ENCODE data around the gene TFF3.
A peak's percentile ranks its signal among the peaks of the same experiment; 100 is the strongest.

The TFF3 gene

DNA sequence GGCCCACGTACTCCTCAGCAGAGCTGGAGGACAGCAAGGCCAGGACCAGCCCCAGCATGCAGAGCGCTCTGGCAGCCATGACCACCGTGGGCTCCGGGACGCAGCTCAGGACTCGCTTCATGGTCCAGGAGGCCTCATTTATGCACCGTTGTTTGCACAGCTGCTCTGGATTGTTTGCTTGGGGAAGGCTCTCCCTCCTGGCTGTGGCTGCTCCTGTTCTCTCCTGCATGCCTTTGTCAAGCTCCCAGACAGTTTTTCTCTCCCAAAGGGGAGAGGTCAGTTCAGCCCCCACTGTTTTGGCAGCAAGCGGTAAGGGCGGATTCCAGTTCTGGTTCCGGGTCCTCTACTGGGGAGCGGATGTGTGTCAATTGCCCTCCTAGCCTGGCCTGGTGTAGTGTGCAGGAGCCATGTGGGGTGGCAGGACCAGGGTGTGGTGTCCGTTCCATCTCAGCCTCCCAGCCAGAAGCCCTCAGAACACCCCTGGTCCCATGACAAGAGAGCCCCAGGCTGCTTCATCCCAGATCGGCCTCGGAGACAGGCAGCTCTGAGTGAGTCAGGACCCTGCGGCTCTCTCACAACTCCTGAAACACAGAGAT, at the start of gene TFF3:
Gene TFF3, minus strand, starts transcription at position 114 of the 596 bp plus-strand sequence. Its CDS starts 35 bp downstream, at position 79.
- DNase-seq = peak; percentile 93

DNA sequence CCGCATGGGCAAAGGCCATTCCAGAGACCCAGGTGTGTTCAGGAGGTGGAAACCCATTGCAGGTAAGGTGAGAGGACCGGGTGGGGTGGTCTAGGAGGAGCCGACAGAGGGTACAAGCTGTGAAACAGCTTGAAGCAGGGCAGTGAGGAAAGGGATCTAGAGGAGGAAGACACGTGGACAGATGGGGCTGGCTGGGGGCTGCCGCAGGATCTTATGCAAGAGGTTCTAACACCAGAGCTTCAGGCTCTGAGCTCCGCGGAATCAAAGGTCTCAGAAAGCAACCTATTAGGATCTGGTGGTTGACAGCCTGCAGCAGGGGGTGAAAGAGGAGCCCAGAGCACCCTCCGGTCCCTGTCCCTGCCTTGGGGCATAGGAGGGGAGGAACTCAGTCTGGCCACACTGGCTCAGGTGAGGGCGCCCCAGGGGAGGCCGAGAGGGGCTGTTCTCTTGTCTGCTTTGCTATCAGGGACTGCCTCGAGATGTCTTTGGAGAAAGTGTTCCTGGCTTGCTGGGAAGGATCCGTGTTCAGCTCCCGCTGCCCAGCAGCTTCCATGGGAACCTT, 49.2 kb upstream of the TFF3 start:
- DNase-seq = no peak

DNA sequence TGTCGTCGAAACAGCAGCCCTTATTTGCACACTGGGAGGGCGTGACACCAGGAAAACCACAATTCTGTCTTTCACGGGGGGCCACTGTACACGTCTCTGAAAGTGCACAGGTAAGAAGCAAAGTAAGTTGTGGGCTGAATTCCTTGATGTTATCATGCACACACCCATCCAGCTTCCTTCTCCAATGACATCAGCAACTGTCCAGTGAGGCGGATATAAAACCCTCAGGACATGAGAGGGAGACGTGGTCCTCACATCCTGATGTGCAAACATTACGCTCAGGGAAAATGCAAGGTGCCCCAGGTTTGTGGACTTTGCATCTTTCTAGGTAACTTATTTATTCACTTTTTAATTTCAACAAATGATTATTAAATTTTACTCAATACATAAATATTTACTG, 48.1 kb upstream of the TFF3 start:
- DNase-seq = no peak

- DNase-seq = no peak
Measured at GRCh38 chr21:42362700-42363099, 47.5 kb upstream of the TFF3 start.

DNA sequence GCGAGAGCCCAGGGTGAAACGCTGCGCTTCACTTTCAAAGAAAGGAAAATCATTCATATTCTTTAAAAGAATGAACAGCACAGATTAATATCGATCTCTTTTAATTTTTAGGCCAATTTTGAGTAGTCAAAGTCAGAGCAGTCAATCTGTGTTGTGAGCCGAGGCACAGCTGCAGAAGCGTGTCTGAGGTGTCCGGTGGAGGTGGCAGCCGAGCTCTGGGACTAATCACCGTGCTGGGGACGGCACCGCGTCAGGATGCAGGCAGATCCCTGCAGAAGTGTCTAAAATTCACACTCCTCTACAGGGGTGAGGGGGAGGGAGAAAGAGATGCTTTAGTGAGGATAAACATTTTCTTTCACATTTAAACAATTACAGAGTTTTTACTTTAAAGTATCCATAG, 47.0 kb upstream of the TFF3 start:
- DNase-seq = no peak

GRCh38 chr21:42361286-42361685, 46.1 kb upstream of the TFF3 start:
- DNase-seq = no peak

DNA sequence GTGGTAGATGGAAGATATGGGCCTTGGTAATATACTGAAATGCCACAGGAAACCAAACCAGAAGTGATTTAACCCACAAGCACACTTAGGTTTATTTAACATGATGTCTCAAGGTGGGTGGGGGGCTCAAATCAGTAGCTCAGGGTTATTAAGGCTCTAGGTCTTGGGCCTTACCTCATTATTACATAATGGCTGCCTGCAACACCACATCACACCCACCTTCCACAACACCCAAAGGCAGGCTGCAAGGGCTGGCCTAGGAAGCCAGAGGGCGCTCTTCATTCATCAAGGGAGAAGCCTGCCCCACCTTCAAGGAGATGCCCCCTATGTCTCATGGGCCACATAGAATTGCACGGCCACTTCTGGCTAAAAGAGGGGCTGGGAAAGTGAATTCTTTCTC, 45.1 kb upstream of the TFF3 start:
- no peak for DNase-seq

- DNase-seq = no peak
Measured at GRCh38 chr21:42358937-42359336, 43.7 kb upstream of the TFF3 start.

- DNase-seq = no peak
Measured at GRCh38 chr21:42358261-42358660, 43.1 kb upstream of the TFF3 start.

DNA sequence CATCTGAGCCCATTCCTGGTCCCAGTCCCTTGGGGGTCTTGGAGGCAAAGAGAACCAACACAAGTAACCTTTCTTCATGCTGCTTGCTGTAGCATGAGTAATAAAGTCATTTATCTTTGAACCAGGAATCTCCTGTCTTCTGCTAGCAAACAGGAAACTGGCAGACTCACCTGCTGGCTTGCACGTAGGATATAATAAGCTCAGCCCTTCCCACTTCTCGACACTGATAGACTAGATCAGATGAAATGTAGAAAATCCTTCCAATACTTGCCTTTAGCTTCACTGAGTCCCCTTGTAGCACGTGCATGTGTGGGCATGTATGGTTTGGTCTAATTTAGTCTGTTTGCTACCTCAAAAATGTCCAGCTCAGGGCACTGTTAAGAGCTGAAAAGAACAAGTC, 42.1 kb upstream of the TFF3 start:
- no peak for DNase-seq

- no peak for DNase-seq
Measured at GRCh38 chr21:42356650-42357049, 41.4 kb upstream of the TFF3 start.

DNA sequence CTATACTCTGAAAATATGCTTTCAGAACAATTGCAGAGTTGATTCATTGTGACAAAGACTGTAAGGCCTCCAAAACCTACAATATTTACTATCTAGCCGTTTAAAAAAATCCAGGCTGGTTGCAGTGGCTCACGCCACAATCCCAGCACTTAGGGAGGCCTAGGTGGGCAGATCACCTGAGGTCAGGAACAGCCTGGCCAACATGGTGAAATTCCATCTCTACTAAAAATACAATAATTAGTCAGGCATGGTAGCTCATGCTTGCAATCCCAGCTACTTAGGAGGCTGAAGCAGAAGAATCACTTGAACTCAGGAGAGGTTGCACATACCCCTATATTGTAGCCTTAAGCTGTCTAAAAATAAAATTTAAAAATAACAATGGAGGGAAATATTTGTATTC, 40.8 kb upstream of the TFF3 start:
- DNase-seq = no peak

GRCh38 chr21:42353623-42354022, 38.4 kb upstream of the TFF3 start:
- DNase-seq = no peak

DNA sequence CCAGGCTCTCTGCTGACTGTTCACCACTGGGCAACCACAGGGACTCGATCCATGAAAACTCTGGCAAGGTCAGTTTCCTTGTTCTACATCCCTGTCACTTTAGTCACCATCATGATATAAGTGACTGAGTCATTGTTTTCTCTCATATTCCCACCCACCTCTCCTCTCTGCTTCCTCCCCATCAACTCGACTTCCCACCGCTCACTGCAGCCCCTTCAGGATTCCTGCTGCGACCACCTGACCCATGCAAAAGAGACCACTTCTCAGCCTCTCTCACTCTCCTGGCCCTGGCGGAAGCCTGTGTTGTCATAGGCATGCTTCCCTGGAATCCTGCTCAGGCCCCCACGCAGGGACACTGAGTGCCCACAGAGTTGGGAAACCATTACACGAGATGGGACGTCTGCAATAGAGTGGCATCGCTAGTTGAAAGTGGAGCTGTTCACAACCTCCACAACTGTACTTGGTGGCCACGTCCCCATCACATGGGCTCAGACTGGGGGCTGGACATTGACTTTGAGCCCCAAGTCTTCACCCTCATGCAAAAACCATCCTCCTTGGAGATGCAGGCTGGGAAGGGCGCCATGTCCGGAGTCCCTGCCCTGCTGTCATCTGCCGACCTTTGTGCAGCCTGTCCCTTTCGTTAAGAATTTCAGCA, 37.4 kb upstream of the TFF3 start:
- no peak for DNase-seq

- no peak for DNase-seq
Measured at GRCh38 chr21:42351626-42352440, 36.6 kb upstream of the TFF3 start.

GRCh38 chr21:42350927-42351426, 35.8 kb upstream of the TFF3 start, which contains the start of gene TFF2:
Gene TFF2 (minus strand): TSS chr21:42350994. CDS start chr21:42350957, 37 bp downstream.
- no peak for DNase-seq

- DNase-seq = no peak
Measured at GRCh38 chr21:42350318-42350910, 35.2 kb upstream of the TFF3 start.

DNA sequence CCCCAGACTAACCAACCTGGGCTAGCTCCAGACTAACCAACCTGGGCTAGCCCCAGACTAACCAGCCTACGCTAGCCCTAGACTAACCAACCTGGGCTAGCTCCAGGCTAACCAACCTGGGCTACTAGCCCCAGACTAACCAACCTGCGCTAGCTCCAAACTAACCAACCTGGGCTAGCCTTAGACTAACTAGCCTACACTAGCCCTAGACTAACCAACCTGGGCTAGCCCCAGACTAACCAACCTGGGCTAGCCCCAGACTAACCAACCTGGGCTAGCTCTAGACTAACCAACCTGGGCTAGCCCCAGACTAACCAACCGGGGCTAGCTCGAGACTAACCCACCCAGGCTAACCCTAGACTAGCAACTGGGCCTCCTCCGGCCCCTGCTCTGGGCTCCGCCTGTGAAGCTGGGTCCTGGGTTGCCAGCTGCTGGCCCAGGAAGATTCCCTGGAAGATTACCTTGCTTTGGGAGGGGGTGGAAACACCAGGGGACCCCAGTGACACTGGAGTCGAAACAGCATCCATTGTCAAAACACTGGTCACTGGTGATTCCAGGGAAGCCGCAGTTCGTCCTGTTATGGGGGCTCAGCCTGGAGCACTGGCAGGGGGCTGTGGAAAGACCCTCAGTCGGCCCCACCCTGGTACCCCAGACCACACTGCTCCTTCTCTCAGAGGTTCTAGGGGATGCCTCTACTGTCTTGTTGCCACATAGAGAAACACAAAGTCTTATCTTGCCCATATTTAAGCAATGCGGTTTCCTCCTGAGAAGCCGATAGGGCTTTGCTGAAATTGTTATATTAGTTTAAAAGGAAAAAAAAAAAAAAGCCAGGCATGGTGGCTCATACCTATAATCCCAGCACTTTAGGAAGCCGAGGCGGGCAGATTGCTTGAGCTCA, 34.5 kb upstream of the TFF3 start:
- no peak for DNase-seq

- no peak for DNase-seq
Measured at GRCh38 chr21:42348762-42349161, 33.6 kb upstream of the TFF3 start.

DNA sequence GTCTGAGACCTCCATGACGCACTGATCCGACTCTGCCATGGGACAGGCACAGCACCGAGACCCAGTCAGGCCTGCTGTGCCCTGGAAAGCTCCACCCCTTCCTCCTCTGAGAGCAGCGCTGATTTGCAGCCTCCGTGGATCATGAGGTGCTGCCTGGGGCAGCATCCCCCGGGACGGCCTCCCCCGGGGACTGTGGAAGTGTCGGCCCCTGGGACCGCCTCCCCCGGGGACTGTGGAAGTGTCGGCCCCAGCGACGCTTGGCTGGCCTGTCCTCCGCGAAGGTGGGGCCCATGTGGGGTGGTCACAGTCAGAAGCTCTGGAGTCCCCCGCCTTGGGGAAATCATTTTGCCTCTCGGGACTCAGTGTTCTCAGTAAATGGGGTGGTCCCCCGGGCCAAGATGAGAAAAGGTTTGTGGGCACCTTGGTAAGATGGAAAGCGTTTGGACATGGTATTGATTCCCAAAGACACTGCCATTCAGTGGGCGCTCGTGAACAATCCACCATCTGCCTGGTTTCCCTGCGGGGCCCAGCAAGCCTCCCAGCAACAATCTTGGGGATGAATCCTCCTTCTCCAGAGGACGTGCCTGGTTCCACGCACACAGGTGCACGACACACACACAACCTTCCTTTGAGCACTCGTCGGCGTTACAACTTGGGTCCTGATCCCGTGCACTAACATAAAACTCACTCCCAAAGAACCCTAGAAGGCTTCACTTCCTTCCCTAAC, 32.6 kb upstream of the TFF3 start:
- no peak for DNase-seq

GRCh38 chr21:42346866-42347600, 31.8 kb upstream of the TFF3 start:
- no peak for DNase-seq
